Measurements from ENCODE around the gene MCF2L2.

MCF2L2 gene

GRCh38 chr3:183217548-183218332 lies 210.7 kb downstream of the MCF2L2 start:
- H3K4me1 ChIP-seq (ENCODE audit: control insufficient read depth, insufficient read depth, low read length): no peaks in the 10 kb centered on the region
- no peaks in the 10 kb centered on the region for H3K9me3 ChIP-seq (replicated peaks; ENCODE audit: low read length)
- peaks cover 4% of the 10 kb centered on the region for H3K27me3 ChIP-seq (ENCODE audit: control insufficient read depth, insufficient read depth, low read length)

GRCh38 chr3:183215591-183216202 lies 212.7 kb downstream of the MCF2L2 start:
- no peak overlapping the region for H3K4me2 ChIP-seq (ENCODE audit: low read length)

More at GRCh38 chr3:183217548-183218332, 210.7 kb downstream of the MCF2L2 start:
- Histone ChIP-seq H3K36me3 (ENCODE audit: insufficient read depth, low read length) (no peaks in the 10 kb centered on the region), H3K4me2 (ENCODE audit: low read length) (no peak overlapping the region), H3K9ac (ENCODE audit: low read depth, low read length) (no peak overlapping the region), H3K4me3 (ENCODE audit: low read length) (no peak overlapping the region)

GRCh38 chr3:183214277-183214612 lies 214.2 kb downstream of the MCF2L2 start:
- Histone ChIP-seq H3K27me3 (ENCODE audit: control insufficient read depth, insufficient read depth, low read length) (peaks cover 4% of the 10 kb centered on the region), H3K9me3 (replicated peaks; ENCODE audit: low read length) (no peaks in the 10 kb centered on the region), H3K4me3 (ENCODE audit: low read length) (no peak overlapping the region), H3K4me1 (ENCODE audit: control insufficient read depth, insufficient read depth, low read length) (no peaks in the 10 kb centered on the region), H3K9ac (ENCODE audit: low read depth, low read length) (no peak overlapping the region), H3K36me3 (ENCODE audit: insufficient read depth, low read length) (no peaks in the 10 kb centered on the region), H3K4me2 (ENCODE audit: low read length) (no peak overlapping the region)

More at GRCh38 chr3:183215591-183216202, 212.7 kb downstream of the MCF2L2 start:
- Histone ChIP-seq H3K9ac (ENCODE audit: low read depth, low read length) (no peak overlapping the region), H3K4me3 (ENCODE audit: low read length) (no peak overlapping the region), H3K4me1 (ENCODE audit: control insufficient read depth, insufficient read depth, low read length) (no peaks in the 10 kb centered on the region), H3K27me3 (ENCODE audit: control insufficient read depth, insufficient read depth, low read length) (peaks cover 4% of the 10 kb centered on the region), H3K9me3 (replicated peaks; ENCODE audit: low read length) (no peaks in the 10 kb centered on the region), H3K36me3 (ENCODE audit: insufficient read depth, low read length) (no peaks in the 10 kb centered on the region)

GRCh38 chr3:183213415-183214276 lies 214.8 kb downstream of the MCF2L2 start:
- Histone ChIP-seq H3K9me3 (replicated peaks; ENCODE audit: low read length) (no peaks in the 10 kb centered on the region), H3K4me1 (ENCODE audit: control insufficient read depth, insufficient read depth, low read length) (no peaks in the 10 kb centered on the region), H3K9ac (ENCODE audit: low read depth, low read length) (no peak overlapping the region), H3K27me3 (ENCODE audit: control insufficient read depth, insufficient read depth, low read length) (peaks cover 4% of the 10 kb centered on the region), H3K4me3 (ENCODE audit: low read length) (no peak overlapping the region), H3K36me3 (ENCODE audit: insufficient read depth, low read length) (no peaks in the 10 kb centered on the region), H3K4me2 (ENCODE audit: low read length) (no peak overlapping the region)

- Histone ChIP-seq H3K9me3 (replicated peaks; ENCODE audit: low read length) (no peaks in the 10 kb centered on the region), H3K27me3 (ENCODE audit: control insufficient read depth, insufficient read depth, low read length) (peaks cover under 1% of the 10 kb centered on the region), H3K4me3 (ENCODE audit: low read length) (no peak overlapping the region), H3K9ac (ENCODE audit: low read depth, low read length) (no peak overlapping the region), H3K4me1 (ENCODE audit: control insufficient read depth, insufficient read depth, low read length) (no peaks in the 10 kb centered on the region), H3K4me2 (ENCODE audit: low read length) (no peak overlapping the region), H3K36me3 (ENCODE audit: insufficient read depth, low read length) (no peaks in the 10 kb centered on the region)
Measured at GRCh38 chr3:183212565-183212964, 215.9 kb downstream of the MCF2L2 start.

GRCh38 chr3:183212096-183212495 lies 216.3 kb downstream of the MCF2L2 start:
- Histone ChIP-seq H3K4me3 (ENCODE audit: low read length) (no peak overlapping the region), H3K4me1 (ENCODE audit: control insufficient read depth, insufficient read depth, low read length) (no peaks in the 10 kb centered on the region), H3K4me2 (ENCODE audit: low read length) (no peak overlapping the region), H3K36me3 (ENCODE audit: insufficient read depth, low read length) (no peaks in the 10 kb centered on the region), H3K9ac (ENCODE audit: low read depth, low read length) (no peak overlapping the region), H3K27me3 (ENCODE audit: control insufficient read depth, insufficient read depth, low read length) (no peaks in the 10 kb centered on the region), H3K9me3 (replicated peaks; ENCODE audit: low read length) (no peaks in the 10 kb centered on the region)

GRCh38 chr3:183211352-183211751 lies 217.1 kb downstream of the MCF2L2 start:
- Histone ChIP-seq H3K36me3 (ENCODE audit: insufficient read depth, low read length) (no peaks in the 10 kb centered on the region), H3K9ac (ENCODE audit: low read depth, low read length) (no peak overlapping the region), H3K4me1 (ENCODE audit: control insufficient read depth, insufficient read depth, low read length) (no peaks in the 10 kb centered on the region), H3K4me2 (ENCODE audit: low read length) (no peak overlapping the region), H3K9me3 (replicated peaks; ENCODE audit: low read length) (no peaks in the 10 kb centered on the region), H3K27me3 (ENCODE audit: control insufficient read depth, insufficient read depth, low read length) (no peaks in the 10 kb centered on the region), H3K4me3 (ENCODE audit: low read length) (no peak overlapping the region)

GRCh38 chr3:183210862-183211341 lies 217.5 kb downstream of the MCF2L2 start:
- no peak overlapping the region for H3K4me3 ChIP-seq (ENCODE audit: low read length)
- H3K9ac ChIP-seq (ENCODE audit: low read depth, low read length): no peak overlapping the region

GRCh38 chr3:183210341-183210740 lies 218.1 kb downstream of the MCF2L2 start:
- H3K9me3 ChIP-seq (replicated peaks; ENCODE audit: low read length): no peaks in the 10 kb centered on the region
- no peaks in the 10 kb centered on the region for H3K36me3 ChIP-seq (ENCODE audit: insufficient read depth, low read length)
- H3K9ac ChIP-seq (ENCODE audit: low read depth, low read length): no peak overlapping the region
- H3K27me3 ChIP-seq (ENCODE audit: control insufficient read depth, insufficient read depth, low read length): no peaks in the 10 kb centered on the region
- no peaks in the 10 kb centered on the region for H3K4me1 ChIP-seq (ENCODE audit: control insufficient read depth, insufficient read depth, low read length)
- H3K4me2 ChIP-seq (ENCODE audit: low read length): no peak overlapping the region
- H3K4me3 ChIP-seq (ENCODE audit: low read length): no peak overlapping the region

More at GRCh38 chr3:183210862-183211341, 217.5 kb downstream of the MCF2L2 start:
- H3K36me3 ChIP-seq (ENCODE audit: insufficient read depth, low read length): no peaks in the 10 kb centered on the region
- no peaks in the 10 kb centered on the region for H3K27me3 ChIP-seq (ENCODE audit: control insufficient read depth, insufficient read depth, low read length)
- no peaks in the 10 kb centered on the region for H3K9me3 ChIP-seq (replicated peaks; ENCODE audit: low read length)
- no peak overlapping the region for H3K4me2 ChIP-seq (ENCODE audit: low read length)
- no peaks in the 10 kb centered on the region for H3K4me1 ChIP-seq (ENCODE audit: control insufficient read depth, insufficient read depth, low read length)

- Histone ChIP-seq H3K4me2 (ENCODE audit: low read length) (no peak overlapping the region), H3K36me3 (ENCODE audit: insufficient read depth, low read length) (no peaks in the 10 kb centered on the region), H3K27me3 (ENCODE audit: control insufficient read depth, insufficient read depth, low read length) (no peaks in the 10 kb centered on the region), H3K9ac (ENCODE audit: low read depth, low read length) (no peak overlapping the region), H3K4me1 (ENCODE audit: control insufficient read depth, insufficient read depth, low read length) (no peaks in the 10 kb centered on the region), H3K4me3 (ENCODE audit: low read length) (no peak overlapping the region), H3K9me3 (replicated peaks; ENCODE audit: low read length) (no peaks in the 10 kb centered on the region)
Measured at GRCh38 chr3:183208800-183209199, 219.6 kb downstream of the MCF2L2 start.

- no peaks in the 10 kb centered on the region for H3K9me3 ChIP-seq (replicated peaks; ENCODE audit: low read length)
- H3K27me3 ChIP-seq (ENCODE audit: control insufficient read depth, insufficient read depth, low read length): no peaks in the 10 kb centered on the region
- H3K4me2 ChIP-seq (ENCODE audit: low read length): no peak overlapping the region
- no peak overlapping the region for H3K4me3 ChIP-seq (ENCODE audit: low read length)
- H3K36me3 ChIP-seq (ENCODE audit: insufficient read depth, low read length): no peaks in the 10 kb centered on the region
- H3K4me1 ChIP-seq (ENCODE audit: control insufficient read depth, insufficient read depth, low read length): no peaks in the 10 kb centered on the region
- H3K9ac ChIP-seq (ENCODE audit: low read depth, low read length): no peak overlapping the region
Measured at GRCh38 chr3:183208260-183208659, 220.2 kb downstream of the MCF2L2 start.
